NCI-H524 treated with DMSO at 0.1 percent for 48 hours (cell line): ENCODE measurements around the gene MAZ.

Experiments used
- DNase-seq: peaks from one replicate; lab custom pipeline; 2025; lab: John Stamatoyannopoulos, UW

The MAZ gene

DNA sequence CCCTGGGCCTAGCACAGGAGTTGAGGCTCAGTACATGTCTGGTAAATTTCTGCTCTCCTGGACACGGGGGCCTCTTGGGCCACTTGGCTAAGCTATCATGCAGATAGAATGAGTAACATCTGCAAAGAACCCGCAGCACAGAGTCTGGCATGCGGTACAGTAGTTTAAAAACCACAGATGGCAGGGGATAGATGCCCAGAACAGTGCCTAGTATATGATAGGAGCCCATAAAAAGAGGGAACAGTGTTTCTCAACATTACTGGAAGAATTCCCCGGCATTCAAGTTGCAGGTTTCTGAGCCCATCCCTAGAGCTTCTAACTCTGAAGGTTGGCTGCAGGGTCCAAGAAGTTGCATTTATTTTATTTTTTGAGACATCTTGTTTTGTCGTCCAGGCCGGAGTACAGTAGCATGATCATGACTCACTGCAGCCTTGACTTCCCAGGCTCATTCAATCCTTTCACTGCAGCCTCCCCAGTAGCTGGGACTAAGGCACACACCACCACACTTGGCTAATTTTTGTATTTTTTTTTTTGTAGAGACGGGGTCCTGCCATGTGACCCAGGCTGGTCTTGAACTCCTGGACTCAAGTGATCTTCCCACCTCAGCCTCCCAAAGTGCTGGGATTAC is 50.9 kb downstream of the MAZ start:
- no peak for DNase-seq

DNA sequence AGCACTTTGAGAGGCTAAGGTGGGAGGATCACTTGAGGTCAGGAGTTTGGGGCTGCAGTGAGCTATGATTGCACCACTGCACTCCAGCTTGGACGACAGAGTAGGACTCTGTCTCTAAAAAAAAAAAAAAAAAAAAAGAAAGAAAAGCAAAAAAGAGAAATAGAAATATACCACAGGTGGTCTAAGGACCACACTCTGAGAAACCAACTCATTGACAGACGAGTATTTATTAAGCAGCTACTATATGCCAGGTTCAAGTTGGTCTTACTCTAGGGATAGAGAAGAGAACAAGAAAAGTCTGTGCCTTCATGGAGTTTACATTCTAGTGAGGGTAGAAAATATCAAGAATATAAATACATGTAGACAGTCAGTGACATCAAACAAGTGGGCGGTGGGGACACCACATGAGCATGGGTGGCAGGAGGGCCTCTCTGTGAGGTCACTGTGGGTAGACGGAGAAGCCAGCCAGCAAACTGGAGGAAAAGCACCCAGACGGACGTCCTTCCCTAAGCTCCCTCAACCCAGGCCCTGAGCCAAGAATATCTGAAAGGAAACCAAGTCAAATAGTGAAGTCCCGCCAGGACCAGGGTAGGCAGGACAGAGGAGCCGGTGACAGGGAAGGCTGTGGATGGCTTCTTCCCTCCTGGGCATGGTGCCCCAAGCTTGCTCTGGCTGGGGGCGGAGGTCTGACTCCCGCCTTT is 52.0 kb downstream of the MAZ start:
- DNase-seq = no peak

DNA sequence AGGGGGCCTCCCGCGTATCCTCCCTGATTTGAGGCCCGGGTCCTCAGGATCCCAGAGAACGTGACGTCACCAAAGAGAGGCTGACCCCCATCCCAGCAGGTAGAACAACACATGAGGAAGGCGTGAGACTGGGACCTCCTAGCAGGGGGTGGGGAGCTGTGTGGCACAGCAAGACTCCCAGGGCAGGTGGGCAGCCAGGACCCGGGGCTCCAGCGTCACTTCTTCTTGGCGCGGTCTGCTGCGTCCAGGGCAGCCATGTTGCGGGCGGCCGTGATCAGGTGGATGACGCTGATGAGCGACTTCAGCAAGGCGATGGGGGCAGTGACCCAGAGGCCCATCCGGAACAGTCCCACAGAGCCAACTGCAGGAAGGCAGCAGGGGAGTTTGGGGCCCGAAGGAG is 52.6 kb downstream of the MAZ start:
- DNase-seq = no peak

DNA sequence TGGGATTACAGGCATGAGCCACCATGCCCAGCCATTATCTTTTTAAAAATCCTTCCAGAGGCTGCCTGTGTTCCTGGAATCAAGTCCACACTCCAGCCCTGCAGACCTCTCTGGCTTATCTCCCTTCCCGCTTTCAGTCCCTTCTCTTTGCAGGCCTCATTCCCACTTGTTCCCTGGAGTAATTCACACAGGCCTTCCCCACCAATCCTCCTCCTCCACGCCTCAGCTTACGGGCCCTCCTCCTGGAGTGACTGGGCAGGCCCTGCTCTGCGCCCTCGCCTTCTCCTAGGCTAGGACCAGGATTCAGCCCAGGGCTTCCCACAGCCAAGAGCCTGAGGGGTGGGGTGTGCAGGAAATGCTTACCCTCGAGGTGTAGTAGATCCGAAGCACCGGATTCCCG is 53.9 kb downstream of the MAZ start:
- no peak for DNase-seq
